Heart right ventricle (tissue), 16 donors: ENCODE data around the gene ACSM6. TPM values are rescaled to one million over a fixed set of nuclear protein-coding genes. Genes with fewer than 3 reads are reported as not detected.

Experiments used
- ATAC-seq, 8 donors: fragments of 200-7000 bp; cut with Tn5 transposase; one replicate each; pipeline ENCODE4 v1.9.1; 2020; ENCODE audit warnings: mild to moderate bottlenecking in 8 of 8, moderate library complexity in 8 of 8, moderate number of reproducible peaks in 1 of 8
- DNase-seq, 2 donors: peaks; one replicate each; pipeline ENCODE4 v3.0.0-alpha.2; 2020
- H3K27ac ChIP-seq, 10 donors: fragments of 200-600 bp; sonication (generic) in 2 of 10; one replicate each; pipeline versions ENCODE4 v1.5.0 to v1.8.0; 2020 to 2022; ENCODE audit warnings: mild to moderate bottlenecking in 3 of 10
- H3K27me3 ChIP-seq, 7 donors: fragments of 200-600 bp; one replicate each; pipeline ENCODE4 v1.8.0; 2021 to 2022; ENCODE audit warnings: mild to moderate bottlenecking in 2 of 7
- H3K36me3 ChIP-seq, 9 donors: fragments of 200-600 bp; sonication (generic) in 1 of 9; one replicate each; pipeline versions ENCODE4 v1.5.0 to v1.8.0; 2020 to 2022; ENCODE audit warnings: mild to moderate bottlenecking in 2 of 9
- H3K4me1 ChIP-seq, 9 donors: fragments of 200-600 bp; sonication (generic) in 1 of 9; one replicate each; pipeline versions ENCODE4 v1.5.0 to v1.8.0; 2020 to 2022; ENCODE audit warnings: mild to moderate bottlenecking in 4 of 9
- H3K4me3 ChIP-seq, 10 donors: fragments of 200-600 bp; sonication (generic) in 2 of 10; one replicate each; pipeline versions ENCODE4 v1.5.0 to v1.8.0; 2020 to 2022; ENCODE audit warnings: mild to moderate bottlenecking in 7 of 10, moderate library complexity in 2 of 10
- H3K9me3 ChIP-seq, 11 donors: fragments of 200-600 bp in 10 of 11; sonication (generic) in 2 of 11; one replicate each; pipeline versions ENCODE4 v1.5.0 to v1.8.0; 2013 to 2022; ENCODE audit warnings: mild to moderate bottlenecking in 2 of 11, control low read depth in 1 of 11, moderate library complexity in 1 of 11
- CTCF ChIP-seq, 9 donors: fragments of 200-600 bp; sonication (generic) in 2 of 9; IDR thresholded peaks; one replicate each; pipeline versions ENCODE4 v1.5.0 to v1.8.0; 2021 to 2022; ENCODE audit warnings: antibody characterized with exemption in 9 of 9, mild to moderate bottlenecking in 5 of 9, moderate library complexity in 1 of 9
- WGBS, 2 donors: extraction: QIAGEN DNeasy Blood & Tissue Kit; methylation state at CpG; one replicate each; pipeline ENCODE4 v1.1.7; 2013; ENCODE audit warnings: inconsistent platforms in 1 of 2; 5-methylcytosine and 5-hydroxymethylcytosine counted together
- intact Hi-C, 10 donors: fragments of 100-400 bp; cut with DNase I; formaldehyde crosslinking; loops; one replicate each; pipeline versions ENCODE4 v1.11.1 to v1.14.2; 2022
- polyA plus RNA-seq, 2 donors: library from polyadenylated mRNA; stranded (reverse); fragments of 200-250 nt; gene quantifications; one replicate each; pipeline ENCODE4 v1.2.3, GENCODE V29; 2013
- total RNA-seq, 10 donors: library from RNA; stranded (reverse); fragmentation: NEBNext Ultra II Directional in 3 of 10; extraction: Animal tissue kit (Norgen Biotek cat#: 25700) in 3 of 10; gene quantifications; one replicate each; pipeline versions ENCODE4 v1.2.1 to v1.2.4, GENCODE V29; 2021 to 2023
- donor health status: Arrhythmogenic right ventricular cardiomyopathy.
- donor health status: ischemic (EF 13 %, LVEDD 7.1; RV severe dilation, severe dysfunction).
- donor health status: healthy with polysubstance abuse.
- donor health status: DM: no; HTN: yes; CAD: no.
- donor health status: DM: no; HTN: no; CAD: no.
- donor health status: ischemic (EF 25% LVEDD 6.9; RV normal size, moderate dysfunction).
- donor health status: ischemic (EF 25% LVEDD 5.7; RV mildly dilated, moderate dysfunction).
- donor health status: healthy.
- donor health status: DM: yes; HTN: yes; CAD: no.
- donor health status: Ischemic cardiomyopathy.
- donor health status: ischemic (EF 35%, LVEDD 5.7; RV mildly dilated, moderate dysfunction).
- donor health status: nonischemic (EF 11% LVEDD 7.7; RV severe dilation, severe dysfunction).
- donor health status: DM: yes; HTN: yes; CAD: no.
- donor health status: PGD.
- donor health status: ischemic (EF 29% LVEDD 5.4; RV normal size, mild dysfunction).
- donor health status: nonischemic (EF 23%, LVEDD 6.1; RV moderate dilation, normal function).

ACSM6 gene
- total and polyA plus RNA-seq, 12 donors: not detected

DNA sequence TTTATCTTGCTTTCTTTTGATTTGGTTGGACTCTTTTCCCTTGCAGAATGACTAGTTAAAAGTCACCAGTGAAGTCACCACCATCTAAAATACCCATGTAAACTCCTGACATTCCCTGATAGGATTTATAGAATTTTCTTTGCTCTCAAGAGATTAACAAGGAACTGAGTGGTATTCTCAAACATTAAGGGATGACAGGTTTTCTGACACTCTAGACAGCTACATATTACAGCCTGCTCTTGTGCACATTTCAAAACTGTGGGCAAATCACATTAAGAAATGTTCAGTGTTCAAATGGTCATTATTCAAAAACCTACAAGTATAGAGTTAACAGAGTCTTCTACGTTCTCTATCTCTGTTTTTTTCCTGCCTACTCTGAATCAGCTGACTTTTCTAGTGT is 15.8 kb upstream of the ACSM6 start:
- no peaks in the 10 kb centered on the region for H3K27me3 ChIP-seq
- H3K9me3 ChIP-seq: peaks cover 0 to 15% (median 0%) of the 10 kb centered on the region in 11 donors
- no peak for TF ChIP-seq CTCF (IDR thresholded peaks at IDR 0.05)
- peaks cover 0 to 9% (median 5%) of the 10 kb centered on the region in 9 donors for H3K4me1 ChIP-seq
- no peak for DNase-seq
- no peak overlapping the region for H3K4me3 ChIP-seq
- ATAC-seq: no peak
- H3K36me3 ChIP-seq: no peaks in the 10 kb centered on the region
- WGBS, 2 donors: 60 to 65% methylated on average over 1 of the region's 1 CpG
- intact Hi-C loops: no loop called here
- no peak overlapping the region for H3K27ac ChIP-seq

DNA sequence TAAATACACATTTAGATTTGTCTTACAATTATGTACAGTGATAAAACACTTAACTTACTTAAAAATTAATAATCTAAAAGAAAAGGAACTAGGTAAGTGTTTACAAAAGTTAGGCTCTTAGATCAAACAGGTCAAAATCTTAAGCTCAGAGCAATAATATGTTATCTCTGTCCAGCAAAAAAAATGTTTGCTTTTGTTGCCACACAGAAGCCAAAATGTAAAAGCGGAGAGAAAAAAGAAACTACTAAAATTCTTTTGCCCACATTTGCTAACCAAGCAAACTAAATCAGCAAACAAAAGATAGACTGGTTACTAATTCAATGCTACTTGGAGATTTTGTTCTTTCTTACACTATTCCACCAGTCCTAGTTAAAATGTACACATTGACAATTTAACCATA is 15.2 kb upstream of the ACSM6 start:
- H3K27ac ChIP-seq: no peak overlapping the region
- H3K27me3 ChIP-seq: no peaks in the 10 kb centered on the region
- peaks cover 0 to 12% (median 0%) of the 10 kb centered on the region in 11 donors for H3K9me3 ChIP-seq
- peaks cover 0 to 9% (median 6%) of the 10 kb centered on the region in 9 donors for H3K4me1 ChIP-seq
- intact Hi-C loops: no loop called here
- H3K4me3 ChIP-seq: no peak overlapping the region
- ATAC-seq (no peak), DNase-seq (no peak)
- no peaks in the 10 kb centered on the region for H3K36me3 ChIP-seq
- no peak for TF ChIP-seq CTCF (IDR thresholded peaks at IDR 0.05)
- 93 to 96% methylated on average over 1 of the region's 1 CpG for WGBS, 2 donors

DNA sequence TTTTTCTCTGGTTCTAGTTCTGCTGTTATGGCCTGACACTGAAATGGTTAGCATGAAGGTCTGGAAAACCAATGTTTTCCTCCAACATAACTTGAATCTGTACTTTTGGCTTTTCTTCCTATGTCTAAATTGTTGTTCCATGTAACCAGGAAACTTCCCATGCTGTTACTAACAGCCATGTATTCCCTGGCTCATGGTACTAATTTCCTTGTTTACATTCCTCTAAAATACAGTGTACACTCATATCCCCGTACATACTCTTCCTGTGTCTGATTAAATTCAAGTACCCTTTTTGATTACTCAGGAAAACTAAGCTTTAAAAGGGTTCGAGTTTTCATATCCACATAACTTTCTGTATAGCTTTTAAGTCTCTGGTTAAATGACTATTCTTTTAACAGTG is 12.3 kb upstream of the ACSM6 start:
- no peak for TF ChIP-seq CTCF (IDR thresholded peaks at IDR 0.05)
- 31 to 38% methylated on average over 2 of the region's 2 CpGs for WGBS, 2 donors

DNA sequence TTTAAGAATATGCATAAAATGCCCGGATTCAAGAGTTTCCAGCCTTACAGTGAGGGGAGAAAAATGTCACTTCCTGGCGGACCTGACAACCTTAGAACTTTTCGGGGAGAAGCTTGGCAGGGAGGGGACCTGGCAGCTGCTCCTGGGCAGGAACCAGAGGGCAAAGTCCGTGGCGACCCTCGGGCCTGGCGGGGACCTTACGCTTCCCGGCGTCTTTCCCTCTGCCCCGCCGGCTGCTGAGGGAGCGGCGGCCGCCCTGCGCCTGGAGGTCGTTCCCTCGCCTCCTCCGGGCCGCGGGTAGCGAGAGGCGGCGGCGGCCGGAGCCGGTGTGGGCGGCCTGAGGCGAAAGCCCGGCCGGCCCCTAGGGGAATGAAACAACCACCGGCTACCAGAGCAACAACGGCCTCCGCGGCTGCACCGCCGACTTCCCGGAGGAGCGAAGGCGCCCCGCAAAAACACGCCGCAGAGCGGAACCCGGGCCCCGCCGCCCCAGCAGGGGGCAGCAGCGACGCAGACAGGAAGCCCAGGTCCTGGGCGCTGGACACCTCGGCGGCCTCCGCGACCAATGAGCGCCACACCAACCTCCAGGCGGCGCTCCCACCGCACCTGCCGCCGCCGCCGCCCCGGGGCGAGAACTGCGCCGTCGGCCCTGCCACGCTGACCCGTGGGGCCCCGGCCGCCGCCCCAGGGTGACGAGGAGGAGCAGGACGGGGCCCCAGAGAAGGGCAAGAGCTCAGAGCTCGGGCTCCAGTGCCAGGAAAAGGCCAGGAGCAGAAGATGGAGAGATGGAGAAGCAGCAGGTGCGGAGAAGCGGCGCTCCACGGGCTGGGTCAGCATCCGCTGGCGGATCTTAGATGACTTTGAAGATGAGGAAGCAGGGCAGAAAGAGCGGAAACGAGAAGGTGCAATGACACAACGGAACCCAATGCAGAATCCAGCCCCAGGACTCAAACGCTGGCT is 10.5 kb upstream of the ACSM6 start:
- peak overlapping the region; percentile 28 to 80 (median 72) for H3K4me3 ChIP-seq
- peak; percentile 97 to 99 (median 98) for ATAC-seq
- peak; percentile 92 to 100 (median 97) for TF ChIP-seq CTCF (IDR thresholded peaks at IDR 0.05)
- no peaks in the 10 kb centered on the region for H3K27me3 ChIP-seq
- peak overlapping the region; percentile 8 to 90 (median 82) for H3K27ac ChIP-seq
- H3K9me3 ChIP-seq: no peaks in the 10 kb centered on the region
- intact Hi-C loops: loop anchor here in 5 of 10 donors (2.0 to 10.0 kb wide), 5 partner anchors 51 to 181 kb away; no protein-coding TSS in a partner anchor
- WGBS, 2 donors: 4 to 5% methylated on average over 85 of the region's 85 CpGs
- peaks cover 0 to 11% (median 6%) of the 10 kb centered on the region in 9 donors for H3K4me1 ChIP-seq
- H3K36me3 ChIP-seq: no peaks in the 10 kb centered on the region
- DNase-seq: peak; percentile 85 to 92

More for the DNA sequence above, 12.3 kb upstream of the ACSM6 start:
- H3K4me1 ChIP-seq: peaks cover 0 to 11% (median 6%) of the 10 kb centered on the region in 9 donors
- no peak for ATAC-seq
- H3K27me3 ChIP-seq: no peaks in the 10 kb centered on the region
- DNase-seq: no peak
- no peak overlapping the region for H3K27ac ChIP-seq
- no peak overlapping the region for H3K4me3 ChIP-seq
- H3K36me3 ChIP-seq: no peaks in the 10 kb centered on the region
- peaks cover 0 to 2% (median 0%) of the 10 kb centered on the region in 11 donors for H3K9me3 ChIP-seq
- intact Hi-C loops: loop anchor here in 5 of 10 donors (2.0 to 10.0 kb wide), 5 partner anchors 53 to 183 kb away; no protein-coding TSS in a partner anchor
